GM18508 (cell line): ENCODE data around the gene COPG2.
"Not testable (repeated sequence)": the region's sequence is repeated elsewhere in the genome, so short reads cannot be mapped to it uniquely, and the experiment has no call there.

ENCODE experiments used
- ATAC-seq: cut with Tn5 transposase; IDR thresholded peaks from one replicate; pipeline ENCODE4 v1.9.1; 2021; ENCODE audit warnings: moderate number of reproducible peaks; ENCODE audit not compliant: insufficient read depth, unreplicated experiment

COPG2 gene

GRCh38 chr7:130512038-130512437 is 156.5 kb downstream of the COPG2 start:
- not testable (repeated sequence) for ATAC-seq

GRCh38 chr7:130506358-130506757 is 162.2 kb downstream of the COPG2 start:
- ATAC-seq = no peak

- no peak for ATAC-seq
These were observed 162.8 kb downstream of the COPG2 start for GRCh38 chr7:130505753-130506152.

GRCh38 chr7:130500910-130501309 is 167.6 kb downstream of the COPG2 start:
- no peak for ATAC-seq

DNA sequence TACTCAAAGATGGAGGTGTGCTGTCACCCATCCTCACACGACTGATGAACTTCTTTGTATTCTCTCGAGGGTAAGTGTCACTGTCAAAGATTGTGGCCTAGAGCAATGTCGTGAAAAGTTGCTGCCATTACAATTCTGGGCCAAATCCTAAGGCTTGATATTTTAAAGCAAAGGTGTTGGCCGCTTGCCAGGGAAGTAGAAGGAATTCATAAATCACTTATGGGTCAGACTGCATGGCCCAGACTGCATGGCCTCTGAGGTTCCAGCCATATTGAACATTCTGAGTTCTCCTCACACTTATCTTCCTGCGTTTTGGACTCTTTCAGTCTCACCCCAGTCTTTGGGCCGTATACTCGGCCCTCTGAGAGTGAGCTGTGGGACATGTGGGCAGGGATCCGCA is 168.1 kb downstream of the COPG2 start:
- ATAC-seq = no peak

GRCh38 chr7:130494431-130494858 is 174.1 kb downstream of the COPG2 start:
- ATAC-seq = no peak

GRCh38 chr7:130493275-130493873 is 175.2 kb downstream of the COPG2 start:
- ATAC-seq = no peak

GRCh38 chr7:130492523-130493274 is 175.8 kb downstream of the COPG2 start:
- no peak for ATAC-seq

DNA sequence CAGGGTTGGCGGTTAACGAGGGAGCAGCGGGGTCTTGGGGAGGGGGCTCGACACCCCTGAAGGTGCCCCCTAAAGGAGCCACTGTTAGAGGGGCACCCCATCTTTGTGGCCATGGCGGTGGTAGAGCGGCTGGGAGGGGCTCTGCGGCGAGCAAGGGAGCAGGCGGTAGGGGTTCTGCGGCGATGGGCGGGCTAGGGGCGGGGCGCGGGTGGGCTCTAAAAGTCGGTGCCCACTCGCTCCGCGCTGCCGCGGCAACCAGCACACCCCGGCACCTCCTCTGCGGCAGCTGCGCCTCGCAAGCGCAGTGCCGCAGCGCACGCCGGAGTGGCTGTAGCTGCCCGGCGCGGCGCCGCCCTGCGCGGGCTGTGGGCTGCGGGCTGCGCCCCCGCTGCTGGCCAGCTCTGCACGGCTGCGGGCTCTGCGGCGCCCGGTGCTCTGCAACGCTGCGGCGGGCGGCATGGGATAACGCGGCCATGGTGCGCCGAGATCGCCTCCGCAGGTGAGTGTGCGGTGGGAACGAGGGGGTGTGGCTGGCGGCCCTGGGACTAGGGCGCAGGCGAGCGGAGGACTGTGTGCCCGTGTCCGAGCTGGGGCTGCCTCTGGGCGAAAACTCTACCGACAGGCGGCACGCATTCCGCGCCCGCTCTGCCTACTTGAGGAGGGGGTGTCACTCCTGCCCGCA is 176.6 kb downstream of the COPG2 start, which contains the start of gene MEST:
Gene MEST, plus strand, starts transcription at position 245 of the 682 bp plus-strand sequence. Its CDS starts 229 bp downstream, at position 474.
- ATAC-seq = no peak

DNA sequence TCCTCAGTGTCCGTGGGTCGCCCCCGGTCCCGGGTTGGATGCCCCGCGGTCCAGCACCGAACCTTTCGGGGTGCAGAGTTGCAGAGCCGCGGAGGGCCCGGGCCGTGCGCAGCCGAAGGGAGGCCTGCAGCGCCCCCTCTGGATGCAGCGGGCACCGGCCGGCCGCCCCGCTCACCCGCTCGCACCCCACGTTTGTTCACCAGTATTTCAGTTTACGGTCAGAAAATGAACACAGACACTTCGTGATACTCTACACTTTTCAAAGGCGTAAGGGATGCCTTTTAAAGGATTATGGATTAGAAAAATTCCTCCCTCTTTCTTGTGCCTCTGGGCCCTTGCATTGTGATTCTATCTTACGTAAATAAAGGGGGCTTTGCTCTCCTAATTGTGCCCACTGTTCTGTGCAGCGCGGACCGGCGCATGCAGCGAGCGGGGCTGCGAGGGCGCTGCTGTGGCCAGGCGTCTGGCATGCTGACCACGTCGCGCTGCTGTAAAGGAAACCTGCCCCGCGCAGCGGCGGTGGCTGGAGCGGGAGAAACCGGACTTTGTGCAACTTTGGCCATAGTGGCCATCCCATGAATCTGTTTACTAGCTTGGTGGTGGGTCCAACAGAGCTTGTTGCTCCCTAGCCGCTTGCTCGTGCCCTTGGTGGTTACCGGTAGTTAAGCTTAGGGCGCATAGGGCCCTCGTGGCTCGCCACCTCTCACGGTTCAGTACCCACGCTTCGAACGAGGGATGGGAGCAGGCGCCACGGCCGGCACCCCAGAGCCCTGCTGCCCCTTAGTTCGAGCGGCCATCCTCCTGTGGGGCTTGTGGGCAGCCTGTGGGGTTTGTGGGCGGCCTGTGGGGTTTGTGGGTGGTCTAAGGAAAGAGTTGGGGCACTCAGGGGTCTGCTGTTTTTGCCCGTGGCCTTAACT is 177.4 kb downstream of the COPG2 start:
- no peak for ATAC-seq

- no peak for ATAC-seq
These were observed 178.2 kb downstream of the COPG2 start for GRCh38 chr7:130490311-130490791.

DNA sequence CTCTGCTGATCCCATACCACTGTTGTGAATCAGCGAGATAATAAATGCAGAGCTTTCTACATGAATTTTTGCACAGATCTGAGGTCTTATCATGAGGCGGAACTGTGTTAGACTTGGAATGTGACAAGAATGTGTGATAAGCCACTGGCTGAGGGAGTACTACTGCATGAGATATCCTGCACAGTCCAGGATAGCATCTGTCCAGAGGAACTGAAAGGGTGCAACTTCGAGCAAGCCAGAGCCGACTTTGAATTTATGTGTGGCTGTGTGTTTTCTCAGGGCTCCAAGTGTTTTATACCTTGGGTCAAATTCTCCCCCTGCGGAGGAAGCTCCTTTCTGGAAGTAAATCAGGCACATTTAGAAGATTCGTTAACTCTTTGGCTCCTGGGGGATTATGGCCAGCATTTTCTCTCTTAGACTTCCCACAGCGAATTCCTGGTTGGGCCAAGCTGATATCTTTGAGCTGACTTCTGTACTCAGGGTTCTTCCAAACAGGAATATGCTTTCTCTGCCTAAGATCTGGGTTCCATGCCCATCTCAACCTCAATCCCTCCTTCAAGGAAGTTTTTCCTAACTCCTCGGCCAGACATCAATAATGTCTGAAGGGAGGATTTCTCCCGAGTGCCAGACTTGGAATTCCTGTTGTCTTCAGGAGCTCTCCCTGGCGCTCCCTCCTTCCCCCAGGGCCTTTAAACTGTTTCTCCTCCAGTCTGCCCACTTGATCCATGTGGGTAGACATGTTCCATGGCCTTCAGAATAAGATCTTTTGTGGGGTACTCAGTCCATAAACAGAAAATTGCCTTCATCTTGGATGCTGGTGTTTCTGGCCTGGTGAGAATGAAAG is 179.2 kb downstream of the COPG2 start:
- ATAC-seq = no peak

GRCh38 chr7:130488392-130489139 is 180.0 kb downstream of the COPG2 start:
- ATAC-seq = no peak

GRCh38 chr7:130486954-130487436 is 181.6 kb downstream of the COPG2 start:
- no peak for ATAC-seq

DNA sequence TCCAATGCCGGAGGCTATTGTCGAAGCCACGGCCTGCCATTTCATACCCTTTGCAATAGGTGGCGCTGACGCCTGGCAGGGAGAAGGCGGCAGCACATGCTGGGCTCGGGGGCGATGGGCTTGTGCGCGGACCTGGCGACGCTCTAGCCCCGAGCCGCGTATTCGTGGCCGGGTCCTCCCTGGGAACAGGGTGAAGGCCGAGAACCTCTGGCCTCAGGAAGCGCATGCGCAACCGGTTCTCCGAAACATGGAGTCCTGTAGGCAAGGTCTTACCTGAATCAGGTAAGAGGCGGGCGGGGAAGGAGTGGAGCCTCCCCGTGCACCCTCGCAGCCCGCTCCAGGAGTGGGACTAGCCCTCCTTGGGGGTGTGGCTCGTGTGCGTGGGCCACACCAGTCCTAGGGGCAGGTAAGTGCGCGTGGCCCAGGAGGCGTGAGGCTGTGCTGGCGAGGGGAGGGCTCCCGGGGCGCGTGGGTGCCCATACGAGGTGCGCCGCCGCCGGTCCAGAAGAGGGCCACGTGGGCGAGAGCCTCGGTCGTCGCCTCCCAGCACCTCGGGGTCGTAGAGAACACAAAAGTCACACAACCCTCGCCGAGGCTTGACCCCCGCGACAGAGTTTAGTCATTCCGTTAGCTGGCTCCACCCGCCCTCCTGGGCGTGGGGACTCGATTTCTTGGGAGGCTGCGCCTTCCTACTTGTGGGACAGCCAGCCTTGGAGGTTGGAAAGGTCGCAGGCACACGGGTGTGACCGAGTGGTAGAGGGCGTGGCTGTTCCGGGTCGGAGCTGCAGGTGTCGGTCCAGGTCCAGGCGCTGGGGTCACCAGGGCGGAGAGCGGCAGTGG is 182.2 kb downstream of the COPG2 start:
- no peak for ATAC-seq

GRCh38 chr7:130485734-130486113 is 182.8 kb downstream of the COPG2 start:
- no peak for ATAC-seq

- no peak for ATAC-seq
These were observed 185.5 kb downstream of the COPG2 start for GRCh38 chr7:130483031-130483430.

DNA sequence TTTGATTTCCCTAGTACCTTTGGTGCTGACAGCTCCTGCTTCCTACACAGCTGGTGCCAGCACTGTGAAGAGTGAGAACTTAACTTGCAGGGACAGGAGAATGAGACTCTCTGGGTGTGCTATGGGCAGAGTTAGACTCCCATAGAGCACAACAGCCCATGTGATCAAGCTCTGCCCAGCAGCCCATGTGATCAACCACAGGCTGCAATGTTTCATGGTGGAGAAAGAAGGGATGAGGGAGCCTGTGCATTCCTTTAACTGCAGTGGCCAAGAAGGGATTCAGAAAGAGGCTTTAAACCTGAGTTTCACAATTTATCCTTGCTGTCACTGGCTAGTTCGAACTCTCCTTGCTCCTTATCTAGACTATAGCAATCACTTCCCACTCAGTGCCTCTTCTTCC is 186.7 kb downstream of the COPG2 start:
- no peak for ATAC-seq
